OCI-LY7 (cell line): ENCODE results near the gene ATP1A3. TPM values are rescaled to one million over a fixed set of nuclear protein-coding genes. Genes with fewer than 3 reads are reported as not detected.
A peak's percentile ranks its signal among the peaks of the same experiment; 100 is the strongest.

ENCODE experiments used
- BruUV-seq: library from RNA; stranded (reverse); fragments of 400-500 nt; replicated peaks from 2 replicates; lab custom pipeline; 2021; lab: Mats Ljungman, UMichigan
- CTCF ChIA-PET: fragments of 300-600 bp; sonication (Branson Sonifier 250); formaldehyde crosslinking; loops from one replicate; lab custom pipeline; 2022; ENCODE audit warnings: antibody characterized with exemption; ENCODE audit not compliant: unreplicated experiment; lab: Charles Lee
- POLR2A ChIA-PET: fragments of 300-600 bp; sonication (Branson Sonifier 250); formaldehyde crosslinking; loops from one replicate; lab custom pipeline; 2022; ENCODE audit warnings: antibody characterized with exemption; lab: Charles Lee
- DNase-seq: peaks from one replicate; pipeline ENCODE4 v3.0.0-alpha.2; 2015; ENCODE audit warnings: low spot score
- H2AFZ ChIP-seq: fragments of 200-600 bp; sonication (generic), shearing (Covaris generic); 2 replicates; pipeline ENCODE4 v1.6.1; 2014; ENCODE audit warnings: mild to moderate bottlenecking, antibody characterized with exemption, low read length, moderate library complexity
- H3K27ac ChIP-seq: fragments of 200-600 bp; sonication (generic); 2 replicates; pipeline ENCODE4 v1.5.1; 2014; ENCODE audit warnings: mixed run types, low read depth, mild to moderate bottlenecking, moderate library complexity, low read length, inconsistent platforms; ENCODE audit not compliant: poor library complexity, severe bottlenecking
- H3K36me3 ChIP-seq: fragments of 200-600 bp; sonication (generic); 2 replicates; pipeline ENCODE4 v1.6.1; 2014; ENCODE audit warnings: mild to moderate bottlenecking, antibody characterized with exemption, low read length, moderate library complexity, mixed read lengths; ENCODE audit not compliant: insufficient read depth
- H3K4me1 ChIP-seq: fragments of 200-600 bp; sonication (generic); 2 replicates; pipeline ENCODE4 v1.5.1; 2014; ENCODE audit warnings: mild to moderate bottlenecking, low read length; ENCODE audit not compliant: insufficient read depth, poor library complexity, severe bottlenecking
- H3K4me2 ChIP-seq: fragments of 200-600 bp; sonication (generic); 2 replicates; pipeline ENCODE4 v1.6.1; 2014; ENCODE audit warnings: mild to moderate bottlenecking, low read length
- H3K4me3 ChIP-seq: fragments of 200-600 bp; sonication (generic); 2 replicates; pipeline ENCODE4 v1.5.1; 2014; ENCODE audit warnings: mild to moderate bottlenecking, low read depth, low read length; ENCODE audit not compliant: poor library complexity, severe bottlenecking
- H3K79me2 ChIP-seq: fragments of 200-600 bp; sonication (generic); 2 replicates; pipeline ENCODE4 v1.6.1; 2016; ENCODE audit warnings: low read depth, mild to moderate bottlenecking, low read length, moderate library complexity, mixed read lengths; ENCODE audit not compliant: insufficient read depth
- H3K9me2 ChIP-seq: fragments of 200-600 bp; sonication (generic); 2 replicates; pipeline ENCODE4 v1.6.1; 2016; ENCODE audit warnings: mild to moderate bottlenecking, low read length, mixed read lengths; ENCODE audit not compliant: insufficient read depth
- H3K9me3 ChIP-seq: fragments of 200-600 bp; sonication (generic); 2 replicates; pipeline ENCODE4 v1.6.1; 2014; ENCODE audit warnings: mild to moderate bottlenecking, mixed run types, low read length, mixed read lengths
- H4K20me1 ChIP-seq: fragments of 200-600 bp; sonication (generic); 2 replicates; pipeline ENCODE4 v1.6.1; 2014; ENCODE audit warnings: mild to moderate bottlenecking, antibody characterized with exemption, low read length, moderate library complexity, mixed read lengths; ENCODE audit not compliant: insufficient read depth
- EZH2phosphoT487 ChIP-seq: fragments of 200-600 bp; sonication (generic); IDR thresholded peaks from 2 replicates; pipeline ENCODE4 v1.6.1; 2018; ENCODE audit warnings: low read depth, borderline replicate concordance, mild to moderate bottlenecking, mixed run types, antibody characterized with exemption, low read length, moderate library complexity, mixed read lengths
- intact Hi-C: fragments of 100-400 bp; cut with micrococcal nuclease; formaldehyde crosslinking; loops from one replicate; pipeline ENCODE4 v1.10.0; 2022; ENCODE audit not compliant: unreplicated experiment
- total RNA-seq, 2 experiments: library from RNA; depleted of rRNA in 1 of 2; stranded (reverse); fragments of >200 nt in 1 of 2; shearing (Covaris generic) in 1 of 2; gene quantifications; 2 replicates each; pipeline ENCODE4 v1.2.3, GENCODE V29; 2014 to 2022
- TF ChIP-seq, protein P1 (sequence below): fragments of 200-600 bp; sonication (generic); conservative IDR thresholded peaks from 2 replicates; pipeline ENCODE4 v1.5.1; 2014; ENCODE audit warnings: mild to moderate bottlenecking, antibody characterized with exemption, low read length, moderate library complexity, mixed read lengths

The ATP1A3 gene
- total RNA-seq, 2 experiments from 2014 or later, result 9.3 to 33.0 TPM

- Histone ChIP-seq H3K4me2 (peak overlapping the region; percentile 53), H3K4me1 (peaks cover 83% of the 10 kb centered on the region), H3K36me3 (no peaks in the 10 kb centered on the region), H3K9me3 (no peaks in the 10 kb centered on the region), H3K9me2 (no peaks in the 10 kb centered on the region), H3K27ac (peak overlapping the region; percentile 92), H3K79me2 (peaks cover 6% of the 10 kb centered on the region; the same call in 1 of the 2 replicates), H2AFZ (no peak overlapping the region; the same call in 1 of the 2 replicates), H3K4me3 (peak overlapping the region; percentile 48), H4K20me1 (no peaks in the 10 kb centered on the region)
- no TSS peak for BruUV-seq
- TF ChIP-seq EZH2phosphoT487, result no peak
- ChIA-PET CTCF (no interaction called here), POLR2A (no interaction called here)
- DNase-seq, result no peak
- intact Hi-C loops, result loop anchor here (1.0 to 2.0 kb wide), 3 partner anchors 15 to 63 kb away; no protein-coding TSS in a partner anchor
Observed at GRCh38 chr19:41935760-41936415, 58.1 kb downstream of the ATP1A3 start.

DNA sequence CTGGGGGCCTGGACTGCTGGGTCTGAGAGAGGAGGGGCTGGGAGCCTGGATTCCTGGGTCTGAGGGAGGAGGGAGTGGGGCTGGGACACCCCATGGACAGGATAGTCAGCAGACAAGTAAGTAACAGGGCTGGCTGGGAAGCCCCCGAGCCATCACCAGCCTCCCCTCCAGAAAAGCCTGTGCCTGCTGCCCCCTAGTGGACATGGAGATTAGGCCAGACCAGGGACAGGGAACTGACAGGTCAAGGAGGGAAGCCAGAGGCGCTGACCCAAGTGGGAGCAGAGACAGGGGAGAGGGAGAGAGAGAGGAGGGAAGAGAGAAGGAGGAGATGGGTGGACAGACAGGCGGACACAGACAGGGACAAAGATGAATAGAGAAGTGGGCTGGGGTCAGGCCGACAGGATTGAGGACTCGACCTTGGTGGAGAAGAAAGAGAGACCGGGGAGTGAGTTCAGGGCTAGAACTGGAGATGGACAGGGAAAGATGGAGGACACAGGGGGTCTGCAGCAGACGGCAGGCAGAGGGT lies 59.1 kb downstream of the ATP1A3 start:
- Histone ChIP-seq H2AFZ (no peak overlapping the region), H3K9me3 (no peaks in the 10 kb centered on the region), H3K36me3 (no peaks in the 10 kb centered on the region), H3K4me2 (peak overlapping the region; percentile 50), H3K9me2 (no peaks in the 10 kb centered on the region), H4K20me1 (no peaks in the 10 kb centered on the region), H3K4me3 (no peak overlapping the region), H3K27ac (peak overlapping the region; percentile 62), H3K79me2 (peaks cover 6% of the 10 kb centered on the region; the same call in 1 of the 2 replicates), H3K4me1 (peaks cover 87% of the 10 kb centered on the region)
- intact Hi-C loops, result loop anchor here (1.0 to 2.0 kb wide), 2 partner anchors 48 to 62 kb away; no protein-coding TSS in a partner anchor
- peak; percentile 85 for DNase-seq
- ChIA-PET CTCF (no interaction called here), POLR2A (interaction anchor here (0.5 kb wide), 1 partner anchor 54 kb away, joined by 4 read pairs; no protein-coding TSS in a partner anchor)
- no peak for TF ChIP-seq EZH2phosphoT487
- TF ChIP-seq, protein P1, sequence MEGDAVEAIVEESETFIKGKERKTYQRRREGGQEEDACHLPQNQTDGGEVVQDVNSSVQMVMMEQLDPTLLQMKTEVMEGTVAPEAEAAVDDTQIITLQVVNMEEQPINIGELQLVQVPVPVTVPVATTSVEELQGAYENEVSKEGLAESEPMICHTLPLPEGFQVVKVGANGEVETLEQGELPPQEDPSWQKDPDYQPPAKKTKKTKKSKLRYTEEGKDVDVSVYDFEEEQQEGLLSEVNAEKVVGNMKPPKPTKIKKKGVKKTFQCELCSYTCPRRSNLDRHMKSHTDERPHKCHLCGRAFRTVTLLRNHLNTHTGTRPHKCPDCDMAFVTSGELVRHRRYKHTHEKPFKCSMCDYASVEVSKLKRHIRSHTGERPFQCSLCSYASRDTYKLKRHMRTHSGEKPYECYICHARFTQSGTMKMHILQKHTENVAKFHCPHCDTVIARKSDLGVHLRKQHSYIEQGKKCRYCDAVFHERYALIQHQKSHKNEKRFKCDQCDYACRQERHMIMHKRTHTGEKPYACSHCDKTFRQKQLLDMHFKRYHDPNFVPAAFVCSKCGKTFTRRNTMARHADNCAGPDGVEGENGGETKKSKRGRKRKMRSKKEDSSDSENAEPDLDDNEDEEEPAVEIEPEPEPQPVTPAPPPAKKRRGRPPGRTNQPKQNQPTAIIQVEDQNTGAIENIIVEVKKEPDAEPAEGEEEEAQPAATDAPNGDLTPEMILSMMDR, result peak; percentile 97
- BruUV-seq, result no TSS peak

- TF ChIP-seq EZH2phosphoT487, result no peak
- TF ChIP-seq, protein P1, result no peak
- Histone ChIP-seq H2AFZ (peak overlapping the region; percentile 7; the same call in 1 of the 2 replicates), H3K9me3 (no peaks in the 10 kb centered on the region), H3K9me2 (no peaks in the 10 kb centered on the region), H3K79me2 (no peaks in the 10 kb centered on the region), H3K36me3 (no peaks in the 10 kb centered on the region), H3K4me1 (peaks cover 93% of the 10 kb centered on the region), H4K20me1 (no peaks in the 10 kb centered on the region), H3K4me2 (peak overlapping the region; percentile 50), H3K4me3 (no peak overlapping the region), H3K27ac (peak overlapping the region; percentile 62)
- no TSS peak for BruUV-seq
- intact Hi-C loops, result loop anchor here (2.0 kb wide), 1 partner anchor 47 kb away; no protein-coding TSS in a partner anchor
- ChIA-PET CTCF (interaction anchor here (0.5 to 0.8 kb wide), 3 partner anchors 18 to 54 kb away, joined by 3 to 5 read pairs (median 3); no protein-coding TSS in a partner anchor), POLR2A (interaction anchor here (0.5 to 0.6 kb wide), 3 partner anchors 33 to 56 kb away, joined by 3 to 4 read pairs (median 3); no protein-coding TSS in a partner anchor)
- DNase-seq, result peak; percentile 53
Observed at GRCh38 chr19:41933693-41934426, 60.2 kb downstream of the ATP1A3 start.
